Measurements from ENCODE around the gene THSD4. TPM values are rescaled to one million over a fixed set of nuclear protein-coding genes. Genes with fewer than 3 reads are reported as not detected.

Gene THSD4
- total and polyA plus RNA-seq, 2 donors (not counting 1 experiment from before 2014, with no cell fraction given), result 43.1 to 95.5 TPM

DNA sequence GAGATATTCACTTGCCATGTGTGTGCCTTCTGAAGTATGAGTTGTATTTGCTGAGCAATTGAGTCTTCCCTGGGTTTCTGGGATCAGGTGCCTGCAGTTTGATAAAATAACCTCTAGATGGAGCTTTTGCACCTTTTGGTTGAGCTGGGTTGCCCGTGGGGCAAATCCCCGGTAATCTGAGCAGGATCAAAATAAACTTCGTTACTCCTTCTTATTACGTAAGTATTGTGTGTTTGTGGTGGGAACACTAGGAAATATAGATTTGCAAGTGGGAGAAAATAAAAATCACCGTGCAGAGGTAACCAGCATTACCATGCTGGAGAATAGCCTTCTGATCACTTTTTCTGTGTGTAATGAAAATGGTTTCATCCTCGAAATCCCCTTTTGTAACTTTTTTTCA, 417.7 kb downstream of the THSD4 start:
- Histone ChIP-seq H3K9ac (ENCODE audit: insufficient read depth, low read length) (no peak overlapping the region), H3K9me3 (ENCODE audit: control insufficient read depth, insufficient read depth, low read depth, low read length) (no peaks in the 10 kb centered on the region), H4K20me1 (ENCODE audit: control insufficient read depth, extremely low read depth, insufficient read depth, low read length) (no peaks in the 10 kb centered on the region), H3K79me2 (ENCODE audit: control insufficient read depth, insufficient read depth, low read length) (no peaks in the 10 kb centered on the region), H3K4me1 (ENCODE audit: control insufficient read depth, extremely low read depth, insufficient read depth, low read length) (no peaks in the 10 kb centered on the region), H3K36me3 (ENCODE audit: control insufficient read depth, insufficient read depth, low read length) (no peaks in the 10 kb centered on the region), H2AFZ (ENCODE audit: low read length) (no peak overlapping the region), H3K4me3 (replicated peaks in 1 of 4; ENCODE audit: control extremely low read depth in 1 of 4, insufficient read depth in 1 of 4, low read depth in 3 of 4, low read length in 4 of 4) (no peak overlapping the region), H3K27ac (ENCODE audit: insufficient read depth, low read length) (no peak overlapping the region), H3K4me2 (ENCODE audit: extremely low read depth, insufficient read depth, low read length) (no peak overlapping the region), H3K27me3 (ENCODE audit: control insufficient read depth, insufficient read depth, low read length) (no peaks in the 10 kb centered on the region)
- peak in 1 of 2 donors; percentile 53 for DNase-seq (ENCODE audit: low read depth in 2 of 2)
- TF ChIP-seq EZH2 (IDR thresholded peaks at IDR 0.05; ENCODE audit: low read length, missing control alignments), result no peak
- TF ChIP-seq, protein P1, sequence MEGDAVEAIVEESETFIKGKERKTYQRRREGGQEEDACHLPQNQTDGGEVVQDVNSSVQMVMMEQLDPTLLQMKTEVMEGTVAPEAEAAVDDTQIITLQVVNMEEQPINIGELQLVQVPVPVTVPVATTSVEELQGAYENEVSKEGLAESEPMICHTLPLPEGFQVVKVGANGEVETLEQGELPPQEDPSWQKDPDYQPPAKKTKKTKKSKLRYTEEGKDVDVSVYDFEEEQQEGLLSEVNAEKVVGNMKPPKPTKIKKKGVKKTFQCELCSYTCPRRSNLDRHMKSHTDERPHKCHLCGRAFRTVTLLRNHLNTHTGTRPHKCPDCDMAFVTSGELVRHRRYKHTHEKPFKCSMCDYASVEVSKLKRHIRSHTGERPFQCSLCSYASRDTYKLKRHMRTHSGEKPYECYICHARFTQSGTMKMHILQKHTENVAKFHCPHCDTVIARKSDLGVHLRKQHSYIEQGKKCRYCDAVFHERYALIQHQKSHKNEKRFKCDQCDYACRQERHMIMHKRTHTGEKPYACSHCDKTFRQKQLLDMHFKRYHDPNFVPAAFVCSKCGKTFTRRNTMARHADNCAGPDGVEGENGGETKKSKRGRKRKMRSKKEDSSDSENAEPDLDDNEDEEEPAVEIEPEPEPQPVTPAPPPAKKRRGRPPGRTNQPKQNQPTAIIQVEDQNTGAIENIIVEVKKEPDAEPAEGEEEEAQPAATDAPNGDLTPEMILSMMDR (conservative IDR thresholded peaks at IDR 0.05 in 1 of 2, IDR thresholded peaks at IDR 0.05 in 1 of 2; ENCODE audit: low read depth in 1 of 2, low read length in 2 of 2), result peak; percentile 37 to 73

DNA sequence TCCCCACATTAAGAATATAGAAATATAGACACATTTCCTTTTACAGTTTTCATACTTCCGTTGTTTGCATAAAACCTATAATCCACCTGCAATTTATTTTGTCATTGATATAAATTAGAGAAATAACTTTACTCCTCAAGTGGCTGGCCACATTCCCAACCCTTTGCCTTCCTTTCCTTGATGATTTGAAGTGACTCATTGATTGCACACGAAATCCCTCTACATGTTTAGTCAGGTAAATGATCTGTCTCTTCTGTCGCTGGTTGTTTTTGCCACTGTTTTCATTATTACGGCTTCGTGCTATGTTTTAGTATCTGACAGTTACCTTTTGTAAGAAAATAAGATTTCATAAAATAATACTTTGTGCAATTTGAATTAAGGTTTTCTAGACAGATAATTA, 422.9 kb downstream of the THSD4 start:
- no peak overlapping the region for H3K27ac ChIP-seq (ENCODE audit: insufficient read depth, low read length)
- no peak overlapping the region for H3K4me3 ChIP-seq (replicated peaks in 1 of 4; ENCODE audit: control extremely low read depth in 1 of 4, insufficient read depth in 1 of 4, low read depth in 3 of 4, low read length in 4 of 4)
- H3K4me1 ChIP-seq (ENCODE audit: control insufficient read depth, extremely low read depth, insufficient read depth, low read length), result no peaks in the 10 kb centered on the region

DNA sequence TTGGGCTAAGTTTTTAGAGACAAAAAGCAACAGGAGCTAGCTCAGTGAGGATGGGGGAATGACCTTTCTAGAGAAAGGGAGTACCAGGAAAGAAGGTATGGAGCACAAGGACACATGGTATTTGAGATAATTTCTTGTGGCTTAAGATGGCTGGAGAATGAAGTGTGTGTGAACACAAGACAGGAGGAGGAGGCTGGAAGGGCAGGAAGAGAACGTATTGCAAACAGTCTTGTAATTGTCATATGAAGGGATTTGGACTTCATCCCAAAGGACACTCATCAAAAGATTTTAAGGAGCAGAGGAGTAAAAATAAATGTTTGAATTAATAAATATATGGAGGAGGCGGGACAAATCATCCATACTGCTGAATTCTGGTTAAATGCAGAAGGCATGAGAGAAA, 426.5 kb downstream of the THSD4 start:
- no peaks in the 10 kb centered on the region for H4K20me1 ChIP-seq (ENCODE audit: control insufficient read depth, extremely low read depth, insufficient read depth, low read length)
- no peaks in the 10 kb centered on the region for H3K27me3 ChIP-seq (ENCODE audit: control insufficient read depth, insufficient read depth, low read length)
- no peaks in the 10 kb centered on the region for H3K79me2 ChIP-seq (ENCODE audit: control insufficient read depth, insufficient read depth, low read length)
- no peak overlapping the region for H3K9ac ChIP-seq (ENCODE audit: insufficient read depth, low read length)
- no peak overlapping the region for H2AFZ ChIP-seq (ENCODE audit: low read length)
- no peak overlapping the region for H3K4me3 ChIP-seq (replicated peaks in 1 of 4; ENCODE audit: control extremely low read depth in 1 of 4, insufficient read depth in 1 of 4, low read depth in 3 of 4, low read length in 4 of 4)
- H3K9me3 ChIP-seq (ENCODE audit: control insufficient read depth, insufficient read depth, low read depth, low read length), result no peaks in the 10 kb centered on the region
- no peak overlapping the region for H3K27ac ChIP-seq (ENCODE audit: insufficient read depth, low read length)
- TF ChIP-seq EZH2 (IDR thresholded peaks at IDR 0.05; ENCODE audit: low read length, missing control alignments), result no peak
- H3K4me1 ChIP-seq (ENCODE audit: control insufficient read depth, extremely low read depth, insufficient read depth, low read length), result no peaks in the 10 kb centered on the region
- no peaks in the 10 kb centered on the region for H3K36me3 ChIP-seq (ENCODE audit: control insufficient read depth, insufficient read depth, low read length)
- DNase-seq (ENCODE audit: low read depth in 2 of 2), result no peak
- no peak overlapping the region for H3K4me2 ChIP-seq (ENCODE audit: extremely low read depth, insufficient read depth, low read length)

More for the DNA sequence above, 422.9 kb downstream of the THSD4 start:
- Histone ChIP-seq H3K36me3 (ENCODE audit: control insufficient read depth, insufficient read depth, low read length) (no peaks in the 10 kb centered on the region), H4K20me1 (ENCODE audit: control insufficient read depth, extremely low read depth, insufficient read depth, low read length) (no peaks in the 10 kb centered on the region), H3K9ac (ENCODE audit: insufficient read depth, low read length) (no peak overlapping the region), H3K4me2 (ENCODE audit: extremely low read depth, insufficient read depth, low read length) (no peak overlapping the region), H3K27me3 (ENCODE audit: control insufficient read depth, insufficient read depth, low read length) (no peaks in the 10 kb centered on the region), H2AFZ (ENCODE audit: low read length) (no peak overlapping the region), H3K9me3 (ENCODE audit: control insufficient read depth, insufficient read depth, low read depth, low read length) (no peaks in the 10 kb centered on the region), H3K79me2 (ENCODE audit: control insufficient read depth, insufficient read depth, low read length) (no peaks in the 10 kb centered on the region)
- DNase-seq (ENCODE audit: low read depth in 2 of 2), result peak; percentile 38 to 40
- TF ChIP-seq, protein P1 (conservative IDR thresholded peaks at IDR 0.05 in 1 of 2, IDR thresholded peaks at IDR 0.05 in 1 of 2; ENCODE audit: low read depth in 1 of 2, low read length in 2 of 2), result no peak
- no peak for TF ChIP-seq EZH2 (IDR thresholded peaks at IDR 0.05; ENCODE audit: low read length, missing control alignments)

All from fibroblast of lung (primary cell).